H1 (cell line): ENCODE data around the gene SMURF2. TPM values are rescaled to one million over a fixed set of nuclear protein-coding genes. Genes with fewer than 3 reads are reported as not detected.

ENCODE experiments used
- CTCF ChIA-PET: fragments of 300-600 bp; sonication (Branson Sonifier 250); formaldehyde crosslinking; loops from one replicate; lab custom pipeline; 2021; ENCODE audit not compliant: partially characterized antibody; lab: Charles Lee
- POLR2A ChIA-PET: fragments of 300-600 bp; sonication (Branson Sonifier 250); formaldehyde crosslinking; loops from one replicate; lab custom pipeline; 2021; ENCODE audit warnings: inconsistent platforms; ENCODE audit not compliant: partially characterized antibody; lab: Charles Lee
- DNase-seq, 2 experiments: peaks; one replicate each; pipeline versions ENCODE4 v3.0.0 to v3.0.0-alpha.2; 2010 to 2022; ENCODE audit warnings: low spot score in 2 of 2, low read depth in 1 of 2, mixed read lengths in 1 of 2
- FAIRE-seq: peaks from 2 replicates; lab custom pipeline; 2011; peaks lifted over from hg19 to GRCh38; lab: Jason Lieb, UNC
- H2AFZ ChIP-seq: 2 replicates; pipeline ENCODE4 v1.8.1; 2012; ENCODE audit warnings: low read length, inconsistent platforms
- H2AK5ac ChIP-seq: 2 replicates; pipeline ENCODE4 v1.6.1; 2013; ENCODE audit warnings: low read depth, low read length
- H2BK120ac ChIP-seq: replicated peaks from 2 replicates; pipeline ENCODE3; 2013; ENCODE audit warnings: low read depth, low read length, inconsistent platforms
- H2BK12ac ChIP-seq: 2 replicates; pipeline ENCODE4 v1.6.1; 2013; ENCODE audit warnings: low read depth, low read length
- H2BK15ac ChIP-seq: 2 replicates; pipeline ENCODE4 v1.6.1; 2013; ENCODE audit warnings: low read length
- H2BK20ac ChIP-seq: 2 replicates; pipeline ENCODE4 v1.6.1; 2013; ENCODE audit warnings: low read length
- H2BK5ac ChIP-seq: 2 replicates; pipeline ENCODE4 v1.6.1; 2013; ENCODE audit warnings: low read depth, low read length
- H3K14ac ChIP-seq: 2 replicates; pipeline ENCODE4 v1.6.1; 2013; ENCODE audit warnings: inconsistent platforms; ENCODE audit not compliant: insufficient read length
- H3K18ac ChIP-seq: 2 replicates; pipeline ENCODE4 v1.6.1; 2013; ENCODE audit warnings: low read length; ENCODE audit errors: extremely low read depth
- H3K23ac ChIP-seq: 2 replicates; pipeline ENCODE4 v1.6.1; 2013; ENCODE audit warnings: inconsistent platforms; ENCODE audit not compliant: insufficient read length
- H3K23me2 ChIP-seq: 2 replicates; pipeline ENCODE4 v1.6.1; 2013; ENCODE audit warnings: low read depth, low read length
- H3K27ac ChIP-seq: 2 replicates; pipeline ENCODE4 v1.6.1; 2011; ENCODE audit warnings: low read depth, low read length, inconsistent platforms
- H3K27me3 ChIP-seq, 4 experiments: replicated peaks in 1 of 4; 1 replicate in 1 of 4; 2 replicates in 3 of 4; pipeline versions ENCODE4 v1.6.1 to v1.8.1; 2011 to 2013; ENCODE audit warnings: low read length in 3 of 4, mild to moderate bottlenecking in 3 of 4, inconsistent platforms in 2 of 4, mixed read lengths in 2 of 4, moderate library complexity in 1 of 4; ENCODE audit not compliant: control insufficient read depth in 3 of 4, insufficient read depth in 3 of 4; ENCODE audit errors: extremely low read depth in 1 of 4
- H3K36me3 ChIP-seq, 4 experiments: 2 replicates each; pipeline versions ENCODE4 v1.6.1 to v1.8.1; 2011 to 2013; ENCODE audit warnings: mild to moderate bottlenecking in 4 of 4, low read length in 3 of 4, moderate library complexity in 2 of 4, control low read depth in 1 of 4, inconsistent platforms in 1 of 4; ENCODE audit not compliant: insufficient read depth in 4 of 4, control insufficient read depth in 2 of 4
- H3K4ac ChIP-seq: replicated peaks from 2 replicates; pipeline ENCODE3; 2013; ENCODE audit warnings: low read length, low read depth, mixed read lengths, inconsistent platforms; ENCODE audit not compliant: insufficient read length
- H3K4me1 ChIP-seq, 4 experiments: replicated peaks in 1 of 4; 1 replicate in 1 of 4; 2 replicates in 3 of 4; pipeline versions ENCODE4 v1.6.1 to v1.8.1; 2011 to 2013; ENCODE audit warnings: low read length in 3 of 4, inconsistent platforms in 2 of 4, mixed read lengths in 1 of 4; ENCODE audit not compliant: insufficient read depth in 4 of 4, control insufficient read depth in 3 of 4
- H3K4me2 ChIP-seq, 2 experiments: 2 replicates each; pipeline versions ENCODE4 v1.6.1 to v1.8.1; 2011 to 2013; ENCODE audit warnings: low read depth in 2 of 2, low read length in 2 of 2, control low read depth in 1 of 2, inconsistent platforms in 1 of 2, mild to moderate bottlenecking in 1 of 2; ENCODE audit not compliant: insufficient read depth in 1 of 2
- H3K4me3 ChIP-seq, 4 experiments: fragments of 200-600, 300-600 bp in 1 of 4; sonication (generic), shearing (Covaris generic), sonication (Bioruptor Twin) in 1 of 4; 2 replicates each; pipeline versions ENCODE4 v1.5.1 to v1.8.1; 2011 to 2016; ENCODE audit warnings: low read length in 4 of 4, low read depth in 3 of 4, control low read depth in 2 of 4, inconsistent platforms in 2 of 4, mild to moderate bottlenecking in 2 of 4, mixed read lengths in 1 of 4, moderate library complexity in 1 of 4; ENCODE audit not compliant: insufficient read depth in 2 of 4; ENCODE audit errors: extremely low read depth in 1 of 4
- H3K56ac ChIP-seq: replicated peaks from 2 replicates; pipeline ENCODE3; 2013; ENCODE audit warnings: low read depth, mild to moderate bottlenecking, mixed read lengths, low read length, inconsistent platforms; ENCODE audit not compliant: insufficient read length
- H3K79me1 ChIP-seq: 2 replicates; pipeline ENCODE4 v1.6.1; 2013; ENCODE audit warnings: low read depth, low read length, control low read depth
- H3K79me2 ChIP-seq, 2 experiments: 2 replicates each; pipeline versions ENCODE4 v1.6.1 to v1.8.1; 2012 to 2013; ENCODE audit warnings: low read length in 2 of 2, mild to moderate bottlenecking in 2 of 2, inconsistent platforms in 1 of 2; ENCODE audit not compliant: insufficient read depth in 2 of 2, control insufficient read depth in 1 of 2
- H3K9ac ChIP-seq, 4 experiments: replicated peaks in 1 of 4; 1 replicate in 1 of 4; 2 replicates in 3 of 4; pipeline versions ENCODE4 v1.6.1 to v1.8.1; 2011 to 2013; ENCODE audit warnings: low read depth in 3 of 4, low read length in 3 of 4, control low read depth in 2 of 4, mild to moderate bottlenecking in 2 of 4, moderate library complexity in 2 of 4, inconsistent platforms in 1 of 4; ENCODE audit errors: extremely low read depth in 1 of 4
- H3K9me3 ChIP-seq, 2 experiments: 2 replicates each; pipeline versions ENCODE4 v1.6.1 to v1.8.1; 2012 to 2013; ENCODE audit warnings: mild to moderate bottlenecking in 2 of 2, moderate library complexity in 2 of 2, control low read depth in 1 of 2, inconsistent platforms in 1 of 2, low read depth in 1 of 2, low read length in 1 of 2, mixed read lengths in 1 of 2; ENCODE audit not compliant: insufficient read depth in 2 of 2
- H4K20me1 ChIP-seq, 2 experiments: replicated peaks in 1 of 2; 2 replicates each; pipeline versions ENCODE3 to v1.8.1; 2011 to 2013; ENCODE audit warnings: inconsistent platforms in 2 of 2, low read length in 2 of 2, mild to moderate bottlenecking in 1 of 2; ENCODE audit not compliant: insufficient read depth in 2 of 2, control insufficient read depth in 1 of 2
- H4K5ac ChIP-seq: 2 replicates; pipeline ENCODE4 v1.6.1; 2013; ENCODE audit warnings: low read length, low read depth, mixed read lengths, inconsistent platforms; ENCODE audit not compliant: insufficient read length
- H4K8ac ChIP-seq: 2 replicates; pipeline ENCODE4 v1.8.0; 2013; ENCODE audit warnings: mild to moderate bottlenecking, moderate library complexity, low read length, inconsistent platforms; ENCODE audit not compliant: insufficient read depth; ENCODE audit errors: extremely low read depth
- H4K91ac ChIP-seq: replicated peaks from 2 replicates; pipeline ENCODE3; 2013; ENCODE audit warnings: low read length, mixed read lengths, inconsistent platforms; ENCODE audit not compliant: insufficient read length
- BRCA1 ChIP-seq: IDR thresholded peaks from 2 replicates; pipeline ENCODE4 v1.6.1; 2012; ENCODE audit warnings: low read depth, low read length, improper control_type of control experiment
- CTBP2 ChIP-seq: IDR thresholded peaks from 2 replicates; pipeline ENCODE4 v1.7.0; 2011; ENCODE audit warnings: borderline replicate concordance, mild to moderate bottlenecking, moderate library complexity, mixed read lengths, low read length; ENCODE audit not compliant: insufficient read depth, insufficient read length
- GTF2F1 ChIP-seq: IDR thresholded peaks from 2 replicates; pipeline ENCODE4 v1.6.1; 2012; ENCODE audit warnings: low read depth, low read length, improper control_type of control experiment, borderline replicate concordance
- HDAC2 ChIP-seq, 2 experiments: fragments of 300-600 bp in 1 of 2; sonication (generic) in 1 of 2; IDR thresholded peaks; 2 replicates each; pipeline ENCODE4 v1.6.1; 2011 to 2012; ENCODE audit warnings: low read depth in 2 of 2, low read length in 2 of 2, mild to moderate bottlenecking in 2 of 2, moderate library complexity in 2 of 2, borderline replicate concordance in 1 of 2, inconsistent platforms in 1 of 2
- JUN ChIP-seq: IDR thresholded peaks from 2 replicates; pipeline ENCODE4 v1.6.1; 2011; ENCODE audit warnings: low read depth, mild to moderate bottlenecking, improper control_type of control experiment, low read length
- RBBP5 ChIP-seq: IDR thresholded peaks from 2 replicates; pipeline ENCODE4 v1.7.1; 2012; ENCODE audit warnings: low read depth, mild to moderate bottlenecking, inconsistent platforms, low read length, moderate library complexity, borderline replicate concordance
- SAP30 ChIP-seq: fragments of 300-600 bp; sonication (generic); IDR thresholded peaks from 2 replicates; pipeline ENCODE4 v1.7.1; 2012; ENCODE audit warnings: low read length, moderate library complexity, mild to moderate bottlenecking, inconsistent platforms; ENCODE audit not compliant: insufficient read depth, insufficient replicate concordance
- TBP ChIP-seq: IDR thresholded peaks from 2 replicates; pipeline ENCODE4 v1.6.1; 2011; ENCODE audit warnings: low read depth, low read length, improper control_type of control experiment
- YY1 ChIP-seq: IDR thresholded peaks from 2 replicates; pipeline ENCODE4 v1.6.1; 2011; ENCODE audit warnings: low read depth, mild to moderate bottlenecking, low read length
- WGBS, 2 experiments: shearing (Covaris generic) in 1 of 2; methylation state at CpG; one replicate each; pipeline versions ENCODE4 v1.1.6 to v1.1.7; 2013 to 2015; ENCODE audit warnings: low lambda C conversion rate in 2 of 2, mixed read lengths in 2 of 2, inconsistent platforms in 1 of 2, low coverage in 1 of 2, missing lambda C conversion rate in 1 of 2; ENCODE audit not compliant: insufficient replicate concordance in 2 of 2, insufficient coverage in 1 of 2, insufficient read length in 1 of 2; ENCODE audit errors: extremely low coverage in 1 of 2, missing lambda C conversion rate in 1 of 2; 5-methylcytosine and 5-hydroxymethylcytosine counted together
- polyA plus RNA-seq, 7 experiments: library from polyadenylated mRNA; depleted of rRNA in 3 of 7; stranded (reverse) in 5 of 7; unstranded in 2 of 7; fragments of >200 nt in 5 of 7; fragments of 200-250 nt in 2 of 7; gene quantifications; 1 replicate in 5 of 7; 2 replicates in 1 of 7; 4 replicates in 1 of 7; pipeline versions ENCODE4 v1.2.1 to v1.2.3, GENCODE V29; 2011 to 2013; ENCODE audit warnings: missing spikeins in 2 of 7, mixed read lengths in 2 of 7
- total RNA-seq: library from RNA; stranded (reverse); fragmentation: NEBNext Ultra II Directional; extraction: Animal tissue kit (Norgen Biotek cat#: 25700); gene quantifications from 2 replicates; pipeline ENCODE4 v1.2.1, GENCODE V29; 2021

The SMURF2 gene
- total and polyA plus RNA-seq, 2 of the 8 experiments (the other 6 are each of a cell fraction or from before 2014, with no cell fraction given), result 7.2 to 29.2 TPM

DNA sequence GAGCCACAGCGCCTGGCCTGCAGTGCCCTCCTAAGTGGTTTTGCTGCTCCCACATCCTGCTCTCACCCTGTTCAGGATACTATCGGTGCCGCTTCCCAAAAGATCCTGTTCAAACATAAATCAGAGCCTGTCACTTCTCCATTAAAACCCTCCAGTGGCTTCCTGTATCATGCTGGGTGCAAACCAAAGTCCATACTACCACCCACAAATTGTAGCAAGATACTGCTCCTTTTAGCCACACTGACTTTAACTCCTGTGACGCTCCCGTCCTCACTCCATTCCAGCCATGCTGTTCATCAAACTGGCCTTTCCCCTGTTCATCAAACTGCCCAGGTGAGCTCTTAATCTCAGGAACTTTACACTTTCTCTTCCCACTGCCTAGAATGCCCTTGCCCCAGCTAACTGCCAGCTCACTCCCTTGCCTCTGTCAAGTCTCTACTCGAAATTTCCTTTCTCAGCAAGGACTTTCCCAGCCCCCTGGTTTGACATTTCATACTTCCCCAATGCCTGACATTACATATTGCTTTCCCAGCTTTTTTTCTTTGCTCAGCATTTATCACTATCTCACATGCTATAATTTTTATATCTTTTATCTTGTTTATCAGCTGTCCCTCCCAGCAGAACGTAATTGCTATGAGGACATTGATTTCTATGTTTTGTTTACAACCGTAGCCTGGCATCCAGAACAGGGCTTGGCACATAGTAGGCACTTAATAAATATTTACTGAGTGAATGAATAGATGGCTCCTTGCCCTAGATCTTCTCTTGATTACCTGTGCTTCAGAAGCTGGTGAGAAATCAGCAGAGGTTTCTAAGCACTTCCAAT is 44.3 kb upstream of the SMURF2 start:
- Histone ChIP-seq H3K4me2 (no peak overlapping the region), H3K27ac (no peak overlapping the region), H3K36me3 (no peaks in the 10 kb centered on the region), H3K79me1 (no peaks in the 10 kb centered on the region), H2BK15ac (no peak overlapping the region), H2BK12ac (peak overlapping the region; percentile 60; the same call in 1 of the 2 replicates), H2BK5ac (no peak overlapping the region), H4K20me1 (no peaks in the 10 kb centered on the region), H3K18ac (no peak overlapping the region), H3K4me3 (no peak overlapping the region), H2BK20ac (no peak overlapping the region), H3K79me2 (no peaks in the 10 kb centered on the region), H3K56ac (no peak overlapping the region), H4K8ac (no peak overlapping the region), H2BK120ac (no peak overlapping the region), H3K27me3 (no peaks in the 10 kb centered on the region), H3K4ac (no peak overlapping the region), H3K4me1 (peaks cover 0 to 2% (median 0%) of the 10 kb centered on the region in 4 experiments; a peak in 2 of 7 replicates), H3K14ac (no peak overlapping the region), H3K23me2 (no peaks in the 10 kb centered on the region; the same call in 1 of the 2 replicates), H2AFZ (0 out of 2 replicates have a peak overlapping the region, but pooled peaks have one; percentile 30), H3K23ac (no peak overlapping the region), H3K9me3 (no peaks in the 10 kb centered on the region), H2AK5ac (no peak overlapping the region), H3K9ac (no peak overlapping the region), H4K5ac (no peak overlapping the region), H4K91ac (no peak overlapping the region)
- POLR2A ChIA-PET, result interaction anchor here (0.7 to 0.8 kb wide), 2 partner anchors 9 to 558 kb away, joined by 3 to 4 read pairs; no protein-coding TSS in a partner anchor
- no peak for FAIRE-seq
- CTCF ChIA-PET, result no interaction called here
- 90% methylated on average over 8 of the region's 8 CpGs; no CpG with 5 or more reads in 1 of the 2 experiments for WGBS, 2 experiments
- no peak for DNase-seq
- TF ChIP-seq SAP30, result no peak
- TF ChIP-seq RBBP5, result no peak
- no peak for TF ChIP-seq CTBP2
- TF ChIP-seq JUN, result no peak
- TF ChIP-seq YY1, result no peak
- no peak for TF ChIP-seq BRCA1
- TF ChIP-seq GTF2F1, result no peak
- no peak for TF ChIP-seq TBP
- no peak for TF ChIP-seq HDAC2 (IDR thresholded peaks at IDR 0.05; ENCODE audit: borderline replicate concordance in 1 of 2, low read depth in 2 of 2, low read length in 2 of 2)
